Suprapubic skin (tissue), 4 donors: ENCODE measurements around the gene EXOC7. TPM values are rescaled to one million over a fixed set of nuclear protein-coding genes. Genes with fewer than 3 reads are reported as not detected.
"Not testable (repeated sequence)": the region's sequence is repeated elsewhere in the genome, so short reads cannot be mapped to it uniquely, and the experiment has no call there.

ENCODE experiments used
- DNase-seq, 2 donors: peaks; one replicate each; pipeline ENCODE4 v3.0.0-alpha.2; 2019; ENCODE audit warnings: low spot score in 2 of 2
- H3K27ac ChIP-seq: fragments of 200-600 bp; sonication (generic); one replicate; pipeline ENCODE4 v1.5.1; 2019
- H3K27me3 ChIP-seq: fragments of 200-600 bp; sonication (generic); one replicate; pipeline ENCODE4 v1.5.1; 2019
- H3K36me3 ChIP-seq: fragments of 200-600 bp; sonication (generic); one replicate; pipeline ENCODE4 v1.5.1; 2019
- H3K4me1 ChIP-seq: fragments of 200-600 bp; sonication (generic); one replicate; pipeline ENCODE4 v1.5.1; 2019
- H3K4me3 ChIP-seq: fragments of 200-600 bp; sonication (generic); one replicate; pipeline ENCODE4 v1.5.1; 2019; ENCODE audit warnings: mild to moderate bottlenecking
- H3K9me3 ChIP-seq: fragments of 200-600 bp; sonication (generic); one replicate; pipeline ENCODE4 v1.5.1; 2019
- EP300 ChIP-seq: sonication (generic); formaldehyde crosslinking; IDR thresholded peaks from one replicate; pipeline ENCODE4 v1.6.1; 2017; ENCODE audit warnings: antibody characterized with exemption
- POLR2A ChIP-seq, 2 donors: fragments of 450-650 bp; IDR thresholded peaks; one replicate each; pipeline ENCODE4 v1.6.1; 2017; ENCODE audit warnings: antibody characterized with exemption in 2 of 2, mild to moderate bottlenecking in 2 of 2, moderate library complexity in 2 of 2
- POLR2AphosphoS5 ChIP-seq, 3 donors: sonication (generic); formaldehyde crosslinking; IDR thresholded peaks; one replicate each; pipeline ENCODE4 v1.6.1; 2017; ENCODE audit warnings: antibody characterized with exemption in 3 of 3
- WGBS: methylation state at CpG from one replicate; pipeline ENCODE4 v1.1.5; 2018; 5-methylcytosine and 5-hydroxymethylcytosine counted together
- total RNA-seq, 4 donors: library from RNA; depleted of rRNA; stranded (reverse); fragments of >200 nt; gene quantifications; one replicate each; pipeline ENCODE4 v1.1.0, GENCODE V29; 2016
- TF ChIP-seq, protein P1 (sequence below), 2 donors: fragments of 200-600 bp in 1 of 2; fragments of 450-650 bp in 1 of 2; sonication (generic) in 1 of 2; IDR thresholded peaks; one replicate each; pipeline ENCODE4 v1.5.1; 2016 to 2019; ENCODE audit warnings: antibody characterized with exemption in 2 of 2, mild to moderate bottlenecking in 1 of 2, moderate library complexity in 1 of 2

EXOC7 gene
- total RNA-seq, 4 donors from 2014 or later, result 67.4 to 108 (median 78.6) TPM

DNA sequence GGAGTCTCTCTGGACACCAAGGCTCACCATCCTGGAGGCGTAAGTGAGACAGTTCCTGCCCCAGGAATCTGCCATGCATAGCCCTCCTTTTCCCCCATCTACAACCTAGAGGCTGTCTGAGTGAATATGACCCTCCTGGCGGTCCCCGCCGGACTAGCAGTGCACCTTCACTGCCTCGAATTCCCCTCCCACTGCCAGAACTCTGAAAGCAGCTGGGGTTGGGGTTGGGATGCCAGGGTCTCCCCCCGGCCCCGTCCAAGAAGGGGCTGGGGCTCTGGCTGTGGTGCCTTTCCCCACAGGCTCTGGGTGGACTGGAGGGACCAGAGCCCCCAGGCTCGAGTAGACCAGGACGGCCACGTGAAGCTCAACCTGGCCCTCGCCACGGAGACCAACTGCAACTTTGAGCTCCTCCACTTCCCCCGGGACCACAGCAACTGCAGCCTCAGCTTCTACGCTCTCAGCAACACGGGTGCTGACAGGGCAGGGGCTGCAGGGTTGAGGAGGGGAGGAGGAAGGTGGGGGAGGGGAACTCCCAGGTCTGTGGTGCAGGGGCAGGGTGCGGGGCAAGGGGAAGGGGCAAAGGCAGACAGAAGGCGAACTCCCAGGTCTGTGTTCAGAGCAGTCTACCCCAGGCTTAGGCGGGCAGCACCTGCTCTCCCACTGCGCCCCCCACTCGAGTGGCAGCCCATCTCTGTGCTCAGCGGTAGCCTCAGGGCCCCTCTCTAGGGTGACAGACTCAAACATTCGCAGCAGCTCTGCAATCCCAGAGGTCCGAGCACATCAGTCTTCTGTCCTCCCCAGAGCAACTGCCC, 23.4 kb downstream of the EXOC7 start:
- H3K36me3 ChIP-seq, result peaks cover 29% of the 10 kb centered on the region
- no peak overlapping the region for H3K27ac ChIP-seq
- no peak for DNase-seq
- H3K4me1 ChIP-seq, result peaks cover 31% of the 10 kb centered on the region
- no peak overlapping the region for H3K4me3 ChIP-seq
- WGBS, result 4% methylated on average over 15 of the region's 23 CpGs
- H3K9me3 ChIP-seq, result no peaks in the 10 kb centered on the region
- TF ChIP-seq POLR2A (IDR thresholded peaks at IDR 0.05), result no peak
- TF ChIP-seq, protein P1, sequence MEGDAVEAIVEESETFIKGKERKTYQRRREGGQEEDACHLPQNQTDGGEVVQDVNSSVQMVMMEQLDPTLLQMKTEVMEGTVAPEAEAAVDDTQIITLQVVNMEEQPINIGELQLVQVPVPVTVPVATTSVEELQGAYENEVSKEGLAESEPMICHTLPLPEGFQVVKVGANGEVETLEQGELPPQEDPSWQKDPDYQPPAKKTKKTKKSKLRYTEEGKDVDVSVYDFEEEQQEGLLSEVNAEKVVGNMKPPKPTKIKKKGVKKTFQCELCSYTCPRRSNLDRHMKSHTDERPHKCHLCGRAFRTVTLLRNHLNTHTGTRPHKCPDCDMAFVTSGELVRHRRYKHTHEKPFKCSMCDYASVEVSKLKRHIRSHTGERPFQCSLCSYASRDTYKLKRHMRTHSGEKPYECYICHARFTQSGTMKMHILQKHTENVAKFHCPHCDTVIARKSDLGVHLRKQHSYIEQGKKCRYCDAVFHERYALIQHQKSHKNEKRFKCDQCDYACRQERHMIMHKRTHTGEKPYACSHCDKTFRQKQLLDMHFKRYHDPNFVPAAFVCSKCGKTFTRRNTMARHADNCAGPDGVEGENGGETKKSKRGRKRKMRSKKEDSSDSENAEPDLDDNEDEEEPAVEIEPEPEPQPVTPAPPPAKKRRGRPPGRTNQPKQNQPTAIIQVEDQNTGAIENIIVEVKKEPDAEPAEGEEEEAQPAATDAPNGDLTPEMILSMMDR (IDR thresholded peaks at IDR 0.05), result no peak
- no peak for TF ChIP-seq POLR2AphosphoS5 (IDR thresholded peaks at IDR 0.05)
- TF ChIP-seq EP300, result no peak
- peaks cover 46% of the 10 kb centered on the region for H3K27me3 ChIP-seq

DNA sequence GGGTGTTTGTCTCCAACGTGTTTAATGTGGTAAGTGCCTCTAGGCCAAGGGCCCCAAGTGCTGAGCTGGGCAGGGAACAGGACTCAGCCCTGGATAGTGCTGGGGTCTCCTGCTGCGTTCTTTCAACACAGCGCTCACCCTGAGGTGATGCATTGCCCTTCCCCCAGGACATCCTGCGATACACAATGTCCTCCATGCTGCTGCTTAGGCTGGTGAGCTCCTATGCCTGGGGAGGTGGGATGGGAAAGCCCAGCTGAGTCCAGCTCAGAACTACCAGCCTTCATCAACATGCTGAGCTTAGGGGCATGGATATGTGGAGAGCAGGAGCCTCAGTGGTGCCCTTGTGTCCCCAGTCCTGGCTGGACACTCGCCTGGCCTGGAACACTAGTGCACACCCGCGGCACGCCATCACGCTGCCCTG, 24.0 kb downstream of the EXOC7 start:
- WGBS, result 48% methylated on average over 3 of the region's 9 CpGs
- Histone ChIP-seq H3K4me3 (no peak overlapping the region), H3K9me3 (no peaks in the 10 kb centered on the region), H3K4me1 (peaks cover 37% of the 10 kb centered on the region), H3K36me3 (peaks cover 23% of the 10 kb centered on the region), H3K27me3 (peaks cover 52% of the 10 kb centered on the region), H3K27ac (no peak overlapping the region)
- no peak for DNase-seq
- TF ChIP-seq EP300 (no peak), POLR2AphosphoS5 (IDR thresholded peaks at IDR 0.05) (no peak), POLR2A (IDR thresholded peaks at IDR 0.05) (no peak)
- TF ChIP-seq, protein P1 (IDR thresholded peaks at IDR 0.05), result no peak

- no peak within 1 kb of the TSS for H3K4me3 ChIP-seq
- H3K9me3 ChIP-seq, result no peaks in the 10 kb centered on the region
- TF ChIP-seq EP300, result no peak
- TF ChIP-seq POLR2AphosphoS5 (IDR thresholded peaks at IDR 0.05), result no peak
- TF ChIP-seq POLR2A (IDR thresholded peaks at IDR 0.05), result no peak
- TF ChIP-seq, protein P1 (IDR thresholded peaks at IDR 0.05), result no peak
- DNase-seq, result no peak
- H3K27me3 ChIP-seq, result peaks cover 58% of the 10 kb centered on the region
- WGBS, result 58% methylated on average over 14 of the region's 17 CpGs
- peaks cover 42% of the 10 kb centered on the region for H3K4me1 ChIP-seq
- peaks cover 18% of the 10 kb centered on the region for H3K36me3 ChIP-seq
- no peak within 1 kb of the TSS for H3K27ac ChIP-seq
Measured at GRCh38 chr17:76078860-76079534, 24.6 kb downstream of the EXOC7 start, which contains the start of gene ZACN. Gene ZACN (plus strand): TSS chr17:76079182. CDS start chr17:76079265, 83 bp downstream.

DNA sequence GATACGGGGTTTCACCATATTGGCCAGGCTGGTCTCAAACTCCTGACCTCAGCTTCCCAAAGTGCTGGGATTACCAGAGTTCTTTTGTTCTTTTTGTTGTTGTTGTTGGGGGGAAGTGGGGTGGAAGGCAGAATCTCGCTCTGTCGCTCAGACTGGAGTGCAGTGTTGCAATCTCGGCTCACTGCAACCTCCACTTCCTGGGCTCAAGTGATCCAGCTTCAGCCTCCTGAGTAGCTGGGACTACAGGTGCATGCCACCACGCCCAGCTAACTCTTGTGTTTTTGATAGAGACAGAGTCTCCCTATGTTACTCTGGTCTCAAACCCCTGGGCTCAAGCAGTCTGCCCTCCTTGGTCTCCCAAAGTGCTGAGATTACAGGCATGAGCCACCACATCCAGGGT, 25.2 kb downstream of the EXOC7 start:
- not testable (repeated sequence) for H3K4me3 ChIP-seq, H3K27ac ChIP-seq, H3K9me3 ChIP-seq, DNase-seq
- 73% methylated on average over 3 of the region's 5 CpGs for WGBS
- H3K4me1 ChIP-seq, result peaks cover 42% of the 10 kb centered on the region
- peaks cover 64% of the 10 kb centered on the region for H3K27me3 ChIP-seq
- peaks cover 11% of the 10 kb centered on the region for H3K36me3 ChIP-seq

DNA sequence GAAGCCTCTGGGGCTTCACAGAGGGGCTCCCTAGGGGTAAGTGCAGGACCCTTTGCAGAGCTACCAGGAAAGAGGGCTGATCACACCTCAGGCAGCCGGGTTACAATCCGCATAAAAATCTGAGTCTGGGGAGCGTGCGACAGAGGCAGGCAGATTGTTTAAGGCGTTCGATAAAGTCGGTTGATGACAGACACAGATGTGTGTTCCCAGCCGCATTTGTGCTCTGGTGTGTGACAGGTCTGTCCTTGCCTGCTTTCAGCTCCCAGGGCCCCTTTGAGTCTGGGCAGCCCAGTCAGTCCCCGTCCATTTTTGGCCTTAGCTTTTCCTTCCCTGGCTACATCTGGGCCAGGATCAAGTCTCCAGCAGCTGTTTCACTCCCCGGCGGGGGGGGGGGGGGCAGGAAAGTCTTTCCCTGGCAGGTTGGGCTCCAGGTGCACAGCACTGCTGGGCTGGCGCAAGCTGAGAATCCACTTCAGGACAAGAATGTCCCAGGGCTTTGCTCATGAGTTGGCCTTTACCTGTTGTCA, 25.9 kb downstream of the EXOC7 start:
- Histone ChIP-seq H3K4me1 (peaks cover 47% of the 10 kb centered on the region), H3K27ac (no peak overlapping the region), H3K36me3 (peaks cover 4% of the 10 kb centered on the region), H3K4me3 (no peak overlapping the region), H3K27me3 (peaks cover 64% of the 10 kb centered on the region), H3K9me3 (no peaks in the 10 kb centered on the region)
- no peak for TF ChIP-seq POLR2AphosphoS5 (IDR thresholded peaks at IDR 0.05)
- no peak for TF ChIP-seq EP300
- TF ChIP-seq, protein P1 (IDR thresholded peaks at IDR 0.05), result no peak
- no peak for TF ChIP-seq POLR2A (IDR thresholded peaks at IDR 0.05)
- no peak for DNase-seq
- 27% methylated on average over 12 of the region's 12 CpGs for WGBS
